Stromal cell of bone marrow (primary cell): ENCODE measurements around the gene RNF44.
"Not testable (repeated sequence)": the region's sequence is repeated elsewhere in the genome, so short reads cannot be mapped to it uniquely, and the experiment has no call there.

Experiments used
- DNase-seq: peaks from one replicate; pipeline ENCODE4 v3.0.0-alpha.2; 2012; ENCODE audit warnings: low read depth

Gene RNF44

DNA sequence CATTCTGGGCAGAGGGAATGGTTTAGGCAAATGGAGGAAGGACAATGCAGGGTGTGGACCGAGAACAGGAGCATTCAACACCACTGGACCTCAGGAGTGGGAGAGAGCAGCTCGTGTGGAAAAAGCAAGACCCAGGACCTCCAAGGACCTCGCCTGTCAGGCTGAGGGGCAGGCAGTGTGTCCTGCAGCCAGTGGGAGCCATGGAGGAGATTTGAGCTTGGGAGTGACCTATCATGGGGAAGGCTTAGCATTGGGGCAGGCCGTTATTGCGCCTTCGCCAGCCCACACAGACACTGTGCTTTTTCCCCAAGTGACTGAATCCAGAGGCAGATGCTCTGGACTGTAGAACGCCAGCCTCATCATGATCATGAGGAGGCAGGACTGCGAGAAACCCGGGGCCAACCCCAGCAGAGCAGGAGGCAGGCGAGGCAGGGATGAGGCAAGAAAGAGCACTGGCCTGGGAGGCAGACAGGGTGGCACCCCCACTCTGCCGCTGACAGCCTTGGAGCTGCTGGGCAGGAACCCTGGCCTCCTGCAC is 15.2 kb upstream of the RNF44 start:
- no peak for DNase-seq

- DNase-seq = not testable (repeated sequence)
These were observed 13.7 kb upstream of the RNF44 start for GRCh38 chr5:176550937-176551336.

GRCh38 chr5:176550275-176550831 is 13.2 kb upstream of the RNF44 start:
- DNase-seq = no peak

GRCh38 chr5:176549871-176550270 is 12.7 kb upstream of the RNF44 start:
- no peak for DNase-seq

GRCh38 chr5:176548967-176549444 is 11.8 kb upstream of the RNF44 start, which contains the start of gene CDHR2:
CDHR2 (plus strand) TSS chr5:176549342; CDS start chr5:176565353, 16,011 bp downstream.
- no peak for DNase-seq

GRCh38 chr5:176547802-176548201 is 10.6 kb upstream of the RNF44 start:
- DNase-seq = no peak

DNA sequence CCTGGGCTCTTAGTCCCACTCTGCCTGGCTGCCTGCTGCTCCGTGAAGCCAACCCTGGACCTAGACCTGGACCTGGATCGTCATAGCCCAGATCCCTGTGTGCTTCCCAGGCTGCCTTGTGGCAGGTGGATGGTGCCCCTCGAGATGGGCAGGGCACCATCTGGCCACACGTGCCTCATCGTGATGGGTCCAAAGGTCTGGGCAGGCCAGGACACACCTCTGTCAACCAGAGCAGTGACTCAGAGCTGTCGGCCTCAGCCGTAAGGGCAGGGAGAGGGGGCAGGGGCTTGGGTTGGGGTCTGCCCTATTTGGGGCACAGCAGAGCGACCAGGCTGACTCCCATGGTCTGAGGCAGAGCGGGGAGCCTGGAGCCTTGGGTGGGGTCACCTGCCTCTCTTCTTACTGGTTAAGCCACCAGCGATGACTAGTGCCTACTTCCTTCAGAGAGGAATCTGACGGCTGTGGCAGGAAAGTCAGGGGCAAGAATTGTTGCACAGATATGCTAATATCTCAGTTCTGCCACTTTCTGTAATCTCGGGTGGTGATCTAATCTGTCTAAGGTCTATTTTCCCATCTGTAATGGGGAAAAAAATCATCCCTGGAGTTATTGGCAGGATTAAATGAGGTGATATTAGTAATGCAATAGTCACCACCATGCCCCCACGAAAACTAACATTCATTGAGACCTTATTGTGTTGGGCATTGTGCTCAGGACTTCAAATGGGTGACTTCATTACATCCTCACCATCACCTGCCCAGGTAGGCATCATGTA is 8.7 kb upstream of the RNF44 start:
- DNase-seq = no peak

- DNase-seq = no peak
These were observed 8.2 kb upstream of the RNF44 start for GRCh38 chr5:176545388-176545736.

GRCh38 chr5:176543428-176544182 is 6.4 kb upstream of the RNF44 start:
- no peak for DNase-seq

GRCh38 chr5:176542596-176543427 is 5.6 kb upstream of the RNF44 start:
- DNase-seq = no peak

DNA sequence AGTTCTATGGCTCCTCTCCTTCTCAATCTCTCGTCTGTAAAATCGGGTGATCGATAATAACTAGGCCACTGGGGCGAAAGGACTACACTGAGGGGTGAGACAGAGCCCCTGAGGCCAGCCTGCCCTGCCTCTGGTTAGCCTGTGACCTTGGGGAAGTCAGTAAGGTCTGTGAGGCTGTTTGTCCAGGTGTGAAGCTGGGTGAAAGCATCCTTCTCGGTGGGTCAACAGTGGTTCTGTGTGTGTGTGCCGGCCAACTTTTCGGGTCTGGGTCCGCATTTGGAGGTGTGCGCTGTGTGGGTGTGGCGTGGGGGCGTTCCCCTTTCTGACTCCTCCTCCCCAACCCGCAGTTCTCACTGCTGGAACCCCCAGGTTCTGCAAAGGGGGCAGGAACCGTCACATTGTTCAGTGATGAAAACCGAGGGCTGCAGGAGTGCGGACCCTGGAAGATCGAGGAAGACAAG is 5.0 kb upstream of the RNF44 start:
- DNase-seq = no peak

GRCh38 chr5:176541338-176542134 is 4.3 kb upstream of the RNF44 start:
- no peak for DNase-seq

- no peak for DNase-seq
These were observed 3.7 kb upstream of the RNF44 start for GRCh38 chr5:176540956-176541337.

DNA sequence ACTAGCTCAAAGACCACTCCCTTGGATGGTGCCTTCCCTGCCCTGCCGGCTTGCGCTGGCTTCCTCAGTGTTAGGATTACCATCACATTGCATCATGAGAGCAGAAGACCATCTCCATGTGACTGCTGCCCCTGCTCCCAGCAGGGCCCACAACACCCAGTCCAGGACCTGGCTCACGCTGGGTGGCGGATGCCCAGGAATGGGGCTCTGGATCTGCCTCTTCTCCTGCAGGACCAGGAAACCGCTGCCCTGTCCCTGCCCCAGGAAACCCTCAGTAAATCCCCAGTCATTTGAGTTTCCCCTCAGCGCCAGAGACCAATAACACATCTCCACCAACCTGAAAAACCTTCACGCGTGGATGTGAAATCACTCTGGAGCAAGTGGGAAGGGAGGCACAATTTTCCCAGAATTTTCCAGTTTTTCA is 3.3 kb upstream of the RNF44 start:
- DNase-seq = no peak

- no peak for DNase-seq
These were observed 1.8 kb upstream of the RNF44 start for GRCh38 chr5:176538989-176539384.

DNA sequence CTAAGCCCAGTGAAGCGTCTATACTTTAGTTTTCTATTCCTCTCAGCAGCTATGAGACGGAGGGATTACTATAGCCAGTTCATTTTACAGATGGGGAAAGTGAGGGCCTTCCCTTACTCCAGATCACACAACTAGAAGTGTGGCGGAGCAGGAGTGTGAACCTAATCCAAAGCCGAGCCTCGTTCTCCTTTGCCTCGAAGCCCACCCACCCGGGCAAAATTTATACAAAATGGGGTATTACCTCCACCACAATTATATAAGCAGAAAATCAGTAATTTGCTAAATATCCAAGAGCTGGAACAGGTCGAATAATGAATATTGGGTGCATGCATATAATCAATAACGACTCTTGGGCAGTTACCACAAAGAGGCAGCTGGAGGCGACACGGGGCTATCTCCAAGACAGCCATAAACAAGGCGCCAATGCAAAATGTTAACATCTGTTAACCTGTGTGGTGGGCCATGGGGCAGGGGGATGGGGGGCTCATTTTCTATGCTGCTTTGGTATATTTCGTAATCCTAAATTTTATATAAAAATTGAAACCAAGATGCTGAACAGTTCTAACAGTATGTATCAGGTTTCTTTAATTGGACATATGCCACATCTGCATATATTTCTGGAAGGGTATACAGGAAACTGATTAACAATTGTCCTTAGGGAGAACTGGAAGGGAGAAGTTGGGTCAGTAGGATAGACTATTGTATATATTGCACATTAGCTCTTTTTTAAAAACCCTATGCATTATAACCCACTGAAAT is 1.2 kb upstream of the RNF44 start:
- DNase-seq = no peak

- DNase-seq = peak; percentile 99
These were observed 490 bp upstream of the RNF44 start for GRCh38 chr5:176537554-176538229.

DNA sequence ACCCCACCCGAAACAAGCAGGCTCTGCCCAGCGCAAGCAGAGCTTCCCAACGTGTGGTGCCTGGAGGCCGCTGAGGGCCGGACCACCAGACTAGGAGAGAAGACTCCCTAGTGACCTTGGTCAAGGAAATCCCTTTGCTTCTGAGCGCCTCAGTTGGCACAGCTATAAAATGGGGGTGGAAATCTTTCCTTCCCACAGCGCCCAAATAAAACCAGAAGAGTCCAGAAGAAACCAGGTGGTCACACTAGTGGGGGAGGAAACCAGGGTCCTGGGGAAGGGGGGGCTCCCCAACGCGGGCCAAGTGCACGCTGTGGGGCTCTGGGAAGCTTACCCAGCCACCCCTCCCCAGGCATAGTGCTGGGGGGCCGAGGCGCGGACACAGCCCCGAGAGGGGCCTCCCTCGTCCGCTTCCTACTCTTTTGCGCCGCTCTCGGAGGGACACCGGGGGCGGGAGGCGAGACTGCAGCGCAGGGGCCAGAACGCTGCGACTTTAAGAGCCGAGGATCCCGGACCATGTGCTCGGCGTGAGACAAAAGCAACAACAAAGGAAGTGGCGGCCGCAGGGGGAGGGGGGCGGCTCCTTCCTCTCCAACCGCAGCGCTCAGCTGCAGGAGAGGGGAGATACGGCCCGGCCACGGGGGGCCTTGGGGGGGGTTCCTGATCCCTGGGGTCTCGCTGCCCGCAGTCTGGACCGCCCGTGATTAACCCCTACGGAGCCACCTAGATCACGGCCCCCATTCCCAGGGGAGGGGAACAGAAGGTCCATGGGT is 885 bp downstream of the RNF44 start:
- peak; percentile 61 for DNase-seq

DNA sequence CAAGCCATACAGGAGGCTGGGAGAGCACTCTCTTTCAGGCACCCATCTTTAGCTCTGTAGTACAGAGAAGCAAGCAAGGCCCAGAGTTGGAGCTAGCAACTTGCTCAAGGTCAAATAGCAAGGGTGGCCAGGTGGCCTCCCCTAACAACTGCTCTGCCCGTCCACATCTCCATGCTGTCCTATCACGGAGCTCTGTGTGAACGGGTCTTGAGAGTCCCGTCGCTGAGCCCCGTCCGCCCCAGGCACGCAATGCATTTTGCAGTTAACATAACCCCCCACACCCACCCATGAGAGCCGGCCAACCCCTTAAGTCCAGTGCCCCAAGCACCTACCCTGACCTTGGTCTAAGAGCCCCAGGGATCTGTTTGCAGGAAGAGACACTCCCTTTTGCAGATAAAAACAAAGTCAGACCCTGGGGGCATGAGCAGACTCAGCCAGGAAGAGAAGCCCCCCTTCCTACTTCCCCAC is 1.5 kb downstream of the RNF44 start:
- DNase-seq = no peak
